HTR-8/SVneo (cell line): Measurements from ENCODE around the gene URAD.
"Not testable (repeated sequence)": the region's sequence is repeated elsewhere in the genome, so short reads cannot be mapped to it uniquely, and the experiment has no call there.

ENCODE experiments used
- DNase-seq: peaks from one replicate; pipeline ENCODE4 v3.0.0; 2011; ENCODE audit warnings: low spot score, mixed read lengths; ENCODE audit not compliant: insufficient read length
- FAIRE-seq: peaks from 2 replicates; lab custom pipeline; 2011; peaks lifted over from hg19 to GRCh38; lab: Jason Lieb, UNC

The URAD gene

DNA sequence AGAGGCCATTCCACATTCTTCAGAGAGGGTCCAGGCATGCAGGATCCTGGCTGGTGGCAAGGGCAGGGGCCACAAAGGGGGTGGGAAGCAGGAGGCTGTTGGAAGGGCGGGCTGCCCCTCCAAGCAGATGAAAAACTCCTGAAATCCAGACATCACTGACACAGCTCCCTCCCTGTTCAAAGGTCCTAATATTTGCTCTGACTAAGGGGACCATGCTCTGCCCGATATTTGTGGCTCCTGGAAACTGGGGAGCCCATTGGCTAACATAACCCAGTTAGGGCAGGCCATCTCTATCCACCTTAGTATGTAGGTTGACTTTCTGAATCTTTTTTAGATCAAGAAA, 16.0 kb downstream of the URAD start:
- FAIRE-seq (no peak), DNase-seq (no peak)

DNA sequence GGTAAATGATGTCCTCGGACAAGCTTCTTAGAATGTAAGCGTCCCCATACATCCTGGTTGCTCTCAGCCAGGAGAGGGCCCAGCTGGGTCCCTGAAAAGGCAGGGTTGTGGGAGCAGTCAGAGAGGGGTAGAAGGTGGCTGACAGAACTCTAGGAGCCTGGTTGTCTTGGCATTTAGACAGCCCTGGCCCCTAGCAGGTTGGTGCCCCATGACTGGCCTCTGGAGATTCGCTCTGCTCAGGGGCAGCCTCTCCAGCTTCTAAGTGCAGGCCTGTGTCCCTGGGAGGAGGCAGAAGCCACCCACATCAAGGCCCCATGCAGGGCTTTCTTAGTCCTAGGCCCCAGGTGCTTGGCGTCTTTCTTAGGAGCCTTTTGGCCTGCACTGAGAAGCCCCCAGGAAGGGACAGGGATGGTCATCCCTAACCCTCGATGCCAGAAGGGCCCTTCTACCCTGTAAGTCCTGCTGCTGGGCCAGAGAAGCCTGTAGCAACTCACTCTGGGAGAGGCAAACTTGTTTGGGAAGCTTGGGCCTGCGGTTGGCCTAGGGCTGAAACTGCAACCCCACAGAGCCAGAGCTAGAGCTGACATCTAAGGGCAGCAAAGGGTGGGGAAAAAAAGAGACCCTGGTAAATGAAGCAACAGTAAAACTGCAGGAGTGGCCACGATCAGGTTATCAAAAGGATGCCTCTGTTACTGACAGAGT, 16.6 kb downstream of the URAD start:
- FAIRE-seq (no peak), DNase-seq (no peak)

DNA sequence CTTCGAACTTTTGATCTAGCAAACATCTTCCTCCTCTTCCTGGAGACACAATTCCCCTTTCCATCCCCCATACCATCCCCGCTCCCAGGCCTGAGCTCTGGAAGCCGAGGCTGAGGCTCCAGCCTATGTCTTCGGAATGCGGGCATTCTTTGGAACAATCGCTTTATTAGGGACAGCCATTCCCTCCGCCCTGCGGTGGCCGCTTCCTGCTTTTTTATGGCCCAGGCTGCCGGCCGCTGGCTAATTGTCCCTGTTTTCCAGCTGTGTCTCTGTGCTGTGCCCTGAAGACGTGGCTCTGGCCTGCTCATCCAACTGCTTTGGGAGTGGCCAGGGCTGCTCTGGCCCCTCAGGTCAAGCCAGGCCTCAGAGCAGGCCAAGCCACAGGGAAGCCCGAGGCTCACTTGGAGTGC, 17.3 kb downstream of the URAD start:
- FAIRE-seq (no peak), DNase-seq (no peak)

DNA sequence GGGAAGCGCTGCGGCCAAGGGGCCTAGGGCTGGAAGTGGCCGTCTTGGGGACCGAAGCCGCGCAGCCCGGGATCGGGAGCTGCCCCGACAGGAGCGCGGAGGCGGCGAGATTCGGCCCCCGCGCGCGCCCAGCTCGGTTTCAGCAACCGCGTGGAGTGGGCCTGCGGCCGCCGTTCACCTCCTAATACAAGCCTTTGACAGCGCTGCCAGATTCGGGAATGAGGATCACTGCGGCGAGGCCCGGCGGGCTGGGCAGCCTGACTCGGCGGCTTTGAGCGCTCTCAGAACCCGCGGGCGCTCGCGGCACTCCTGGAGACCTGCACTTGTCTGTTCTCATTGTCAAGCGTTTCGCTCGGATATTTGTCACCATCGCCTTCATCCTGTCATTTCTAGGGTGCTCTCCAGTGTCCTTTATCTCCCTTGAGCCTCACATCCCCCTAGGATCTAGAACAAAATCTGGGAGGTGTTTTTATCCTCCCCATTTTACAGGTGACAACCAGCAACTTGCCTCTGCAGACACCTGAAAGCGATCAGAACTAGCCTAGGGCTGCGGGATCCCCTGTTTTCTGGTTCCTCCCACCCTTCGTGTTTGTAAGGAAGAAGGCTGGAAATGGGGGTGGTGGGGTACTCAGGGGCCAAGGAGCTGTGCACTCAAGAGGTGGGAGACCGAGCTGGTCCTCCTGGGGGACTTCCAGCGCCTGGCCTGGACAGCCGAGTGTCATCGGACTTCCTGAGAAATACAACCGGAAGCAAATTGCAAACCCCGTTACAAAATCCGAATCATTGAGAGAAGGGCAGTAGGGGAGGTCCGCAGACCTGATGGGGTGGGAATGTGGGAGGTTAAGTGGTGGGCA, 17.9 kb downstream of the URAD start:
- FAIRE-seq (no peak), DNase-seq (no peak)

DNA sequence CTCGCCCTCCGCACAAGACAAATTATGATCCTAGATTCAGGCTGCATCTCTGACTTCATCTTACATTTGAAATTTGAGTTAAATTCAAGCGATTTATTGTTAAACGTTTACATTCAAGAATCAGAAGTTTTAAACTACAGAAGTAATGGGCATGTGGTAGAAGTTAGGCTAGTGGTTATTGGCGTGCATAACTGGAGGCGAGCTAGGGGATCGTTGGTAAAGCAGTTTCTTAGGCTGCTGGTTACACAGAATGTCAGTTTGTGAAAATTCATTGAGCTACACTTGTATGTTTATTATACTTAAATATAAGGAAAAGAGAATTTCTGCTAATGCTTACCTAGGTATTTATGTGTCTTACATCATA, 18.6 kb downstream of the URAD start:
- FAIRE-seq: no peak
- DNase-seq: no peak

GRCh38 chr13:27969082-27969865, 19.2 kb downstream of the URAD start, which contains the start of gene CDX2:
CDX2 (minus strand) TSS chr13:27969315; CDS start chr13:27969006, 309 bp downstream.
- no peak for DNase-seq
- FAIRE-seq: no peak

GRCh38 chr13:27968316-27969081, 20.0 kb downstream of the URAD start:
- FAIRE-seq (no peak), DNase-seq (no peak)

DNA sequence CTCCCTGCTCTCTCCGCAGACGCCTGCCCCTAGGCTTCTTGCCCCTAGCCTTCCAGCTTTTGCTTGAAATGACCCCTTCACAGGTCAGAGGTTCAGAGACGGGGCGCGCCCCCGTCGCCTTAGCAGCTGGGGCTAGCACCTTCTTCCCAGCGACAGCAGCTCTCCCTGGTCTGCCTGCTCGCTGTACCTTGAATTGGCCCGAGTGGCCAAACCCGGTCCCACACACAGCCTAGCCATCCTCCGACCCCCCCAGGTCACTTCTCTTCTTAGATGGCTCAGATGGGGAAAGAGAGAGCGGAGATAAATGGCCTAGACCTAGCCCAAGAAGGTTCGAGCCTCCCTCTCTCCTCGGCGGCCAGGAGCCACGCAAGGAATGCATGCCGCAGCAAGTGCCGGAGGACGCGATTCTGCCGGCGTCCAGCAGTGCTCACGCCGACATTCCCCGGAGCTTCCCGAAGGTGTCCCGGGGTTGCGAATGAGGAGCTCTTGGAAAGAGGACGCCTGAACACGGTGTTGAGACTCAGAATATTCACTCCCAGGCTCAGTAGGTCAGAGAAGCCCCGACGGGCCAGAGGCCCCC, 20.7 kb downstream of the URAD start:
- FAIRE-seq: no peak
- DNase-seq: no peak

DNA sequence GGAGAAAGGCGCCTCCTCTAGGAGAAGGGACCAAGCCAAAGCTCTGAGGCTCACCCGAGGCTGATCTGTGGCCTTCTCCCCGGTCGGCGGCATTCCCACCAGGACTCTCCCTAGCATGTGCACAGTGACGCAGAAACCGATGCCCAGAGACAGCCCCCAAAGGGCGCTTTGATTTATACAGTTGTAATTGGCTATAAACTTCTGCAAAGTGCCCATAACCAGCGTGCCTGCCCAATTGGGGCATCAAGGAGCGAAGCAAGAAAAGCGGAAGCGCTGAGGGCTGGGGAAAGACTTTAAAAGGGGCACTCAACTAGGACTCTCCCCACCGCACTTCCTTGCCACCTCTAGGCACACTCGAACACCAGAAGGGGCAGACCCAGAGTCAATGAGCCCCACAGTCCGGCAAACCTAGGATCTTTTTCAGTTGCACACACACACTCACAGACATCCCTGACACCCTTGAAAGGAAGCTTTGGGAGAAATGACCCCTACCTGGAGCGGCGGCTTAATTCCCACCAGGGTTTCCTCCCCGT, 21.2 kb downstream of the URAD start:
- FAIRE-seq: no peak
- DNase-seq: no peak

GRCh38 chr13:27966641-27967202, 21.8 kb downstream of the URAD start:
- DNase-seq (no peak), FAIRE-seq (no peak)

DNA sequence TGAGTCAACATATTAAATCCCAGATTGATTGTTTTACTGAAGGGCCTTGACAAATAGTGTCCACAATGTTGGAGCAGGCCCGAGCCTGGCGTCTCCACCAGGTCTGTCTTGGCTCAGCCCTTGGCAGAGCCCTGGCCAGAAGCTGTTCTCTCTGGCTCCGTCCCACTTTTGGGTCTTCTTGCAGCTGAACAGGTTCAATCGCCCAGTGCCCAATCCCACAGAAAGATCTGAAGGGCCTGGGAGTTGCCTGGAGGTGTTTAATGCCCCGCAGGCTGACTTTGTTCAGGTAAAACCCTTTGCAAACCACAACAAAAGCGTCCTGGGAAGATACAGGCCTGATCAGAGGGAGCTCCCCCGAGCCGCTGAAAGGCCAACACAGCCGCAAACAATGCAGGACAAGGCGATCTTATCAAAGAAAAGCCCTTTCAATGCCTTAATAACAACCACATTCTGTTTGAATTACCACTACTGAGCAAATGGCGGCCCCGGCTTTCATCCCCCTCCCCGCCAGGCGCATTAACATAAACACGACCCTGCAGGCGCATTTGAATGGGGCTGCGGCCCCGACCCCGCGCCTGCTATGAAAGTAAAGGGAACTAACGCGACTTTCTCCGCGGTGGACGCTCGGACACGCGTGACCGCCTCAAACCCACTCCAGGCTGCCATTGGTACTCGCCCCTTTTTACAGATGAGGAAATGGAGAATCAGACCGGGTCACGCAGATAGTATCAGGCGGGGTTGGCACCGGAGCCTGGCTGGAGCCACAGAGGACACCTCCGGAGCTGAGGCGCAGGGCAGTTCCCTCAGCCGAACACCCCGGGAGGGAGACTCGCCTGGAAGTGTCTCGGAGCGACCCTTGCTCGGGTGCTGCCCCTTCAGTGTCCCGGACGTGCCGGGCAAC, 22.5 kb downstream of the URAD start:
- FAIRE-seq (no peak), DNase-seq (no peak)

DNA sequence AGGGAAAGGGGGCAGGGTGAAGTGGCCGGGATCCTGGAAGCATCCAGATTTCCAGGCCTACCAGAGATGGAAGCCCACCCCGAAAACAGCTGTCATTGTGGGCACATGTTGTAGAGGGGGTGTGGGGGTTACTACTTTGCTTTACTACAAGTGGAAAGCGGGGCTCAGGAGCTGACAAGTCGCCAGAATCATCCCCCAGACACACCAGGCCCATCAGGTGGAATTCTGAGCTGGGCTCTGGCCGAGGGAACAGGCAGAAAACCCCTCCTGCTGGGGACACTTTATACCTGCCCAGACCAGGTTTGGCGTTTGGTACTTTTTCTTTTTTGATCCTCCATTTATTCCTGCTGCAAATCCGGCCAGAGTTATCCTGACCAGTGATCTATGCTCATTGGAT, 23.2 kb downstream of the URAD start:
- no peak for FAIRE-seq
- no peak for DNase-seq

GRCh38 chr13:27964741-27965323, 23.7 kb downstream of the URAD start:
- FAIRE-seq (no peak), DNase-seq (no peak)

DNA sequence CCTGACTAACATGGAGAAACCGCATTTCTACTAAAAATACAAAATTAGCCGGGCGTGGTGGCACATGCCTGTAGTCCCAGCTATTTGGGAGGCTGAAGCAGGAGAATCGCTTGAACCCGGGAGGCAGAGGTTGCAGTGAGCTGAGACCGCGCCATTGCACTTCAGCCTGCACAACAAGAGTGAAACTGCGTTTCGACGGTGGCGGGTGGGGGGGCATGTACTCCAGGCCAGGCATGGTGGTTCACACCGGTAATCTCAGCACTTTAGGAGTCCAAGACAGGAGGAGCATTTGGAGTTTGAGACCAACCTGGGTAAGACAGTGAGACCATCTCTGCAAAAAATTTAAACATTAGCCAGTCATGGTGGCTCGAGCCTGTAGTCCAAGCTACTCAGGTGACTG, 24.3 kb downstream of the URAD start:
- not testable (repeated sequence) for FAIRE-seq, DNase-seq

GRCh38 chr13:27963491-27963890, 25.0 kb downstream of the URAD start:
- DNase-seq: no peak
- no peak for FAIRE-seq

DNA sequence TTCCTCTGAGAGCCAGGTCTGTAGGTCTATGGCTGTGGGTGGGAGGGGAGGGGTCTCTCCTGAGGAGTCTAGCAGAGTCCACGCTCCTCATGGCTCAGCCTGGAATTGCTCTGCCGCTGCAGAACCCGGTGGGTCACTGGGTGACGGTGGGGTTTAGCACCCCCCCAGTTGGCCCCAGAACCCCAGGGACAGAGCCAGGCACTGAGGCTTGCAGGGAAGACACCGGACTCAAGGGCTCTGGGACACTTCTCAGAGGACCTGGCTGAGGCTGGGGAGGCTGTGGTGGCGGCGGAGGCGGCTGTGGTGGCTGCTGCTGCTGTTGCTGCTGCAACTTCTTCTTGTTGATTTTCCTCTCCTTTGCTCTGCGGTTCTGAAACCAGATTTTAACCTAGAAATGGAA, 25.5 kb downstream of the URAD start:
- FAIRE-seq (no peak), DNase-seq (no peak)

DNA sequence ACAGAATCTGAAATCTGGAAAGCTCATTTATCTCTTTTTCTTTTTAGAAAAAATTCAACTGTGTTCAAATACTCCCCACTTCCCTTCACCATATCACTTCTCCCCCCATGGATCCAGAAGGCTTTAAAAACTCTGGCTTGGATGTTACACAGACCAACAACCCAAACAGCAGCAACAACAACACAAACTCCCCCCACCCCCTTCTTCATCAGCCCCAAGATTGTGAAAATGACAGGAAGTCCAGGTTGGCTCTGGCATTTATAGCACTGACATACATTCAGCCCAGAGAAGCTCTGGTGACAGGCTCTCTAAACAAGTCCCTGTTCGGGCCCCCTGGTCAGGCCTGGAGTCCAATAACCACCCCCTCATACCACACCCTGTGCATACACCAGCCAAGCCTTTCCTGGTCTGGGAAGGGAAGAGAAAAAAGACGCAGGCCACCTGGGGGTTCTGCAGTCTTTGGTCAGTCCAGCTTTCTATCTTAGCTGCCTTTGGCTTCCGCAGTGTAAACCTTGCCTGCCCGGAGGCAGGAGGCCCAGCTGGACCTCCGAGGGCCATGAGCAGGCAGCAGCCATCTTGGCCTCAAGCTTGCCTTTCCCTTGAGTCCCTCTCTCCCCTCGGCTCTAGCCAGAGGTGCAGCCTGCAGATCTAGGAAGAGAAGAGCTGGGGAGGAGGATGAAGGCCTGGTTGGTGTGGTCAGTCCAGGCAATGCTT, 26.2 kb downstream of the URAD start:
- DNase-seq (no peak), FAIRE-seq (no peak)
